Middle frontal gyrus (tissue), 1 donor: ENCODE results near the gene PTPN21.

Source experiments
- DNase-seq: peaks from one replicate; pipeline ENCODE4 v3.0.0-alpha.2; 2015; ENCODE audit warnings: low spot score; ENCODE audit errors: extremely low spot score

Gene PTPN21

GRCh38 chr14:88473791-88474190, 81.0 kb downstream of the PTPN21 start:
- no peak for DNase-seq

- DNase-seq, result peak; percentile 37
Measured at GRCh38 chr14:88470542-88471440, 84.0 kb downstream of the PTPN21 start.

GRCh38 chr14:88468406-88468805, 86.4 kb downstream of the PTPN21 start:
- DNase-seq, result no peak

- no peak for DNase-seq
Measured at GRCh38 chr14:88463318-88463717, 91.5 kb downstream of the PTPN21 start.

- DNase-seq, result no peak
Measured at GRCh38 chr14:88454886-88455285, 99.9 kb downstream of the PTPN21 start.

GRCh38 chr14:88452231-88452630, 102.6 kb downstream of the PTPN21 start:
- no peak for DNase-seq

- no peak for DNase-seq
Measured at GRCh38 chr14:88439088-88439487, 115.7 kb downstream of the PTPN21 start.

GRCh38 chr14:88437658-88438057, 117.1 kb downstream of the PTPN21 start:
- no peak for DNase-seq

- no peak for DNase-seq
Measured at GRCh38 chr14:88430976-88431375, 123.8 kb downstream of the PTPN21 start.

- no peak for DNase-seq
Measured at GRCh38 chr14:88426271-88426670, 128.5 kb downstream of the PTPN21 start.

GRCh38 chr14:88424573-88424972, 130.2 kb downstream of the PTPN21 start:
- no peak for DNase-seq

- no peak for DNase-seq
Measured at GRCh38 chr14:88422919-88423650, 131.7 kb downstream of the PTPN21 start.

GRCh38 chr14:88422047-88422446, 132.8 kb downstream of the PTPN21 start:
- DNase-seq, result no peak

- no peak for DNase-seq
Measured at GRCh38 chr14:88421286-88421685, 133.5 kb downstream of the PTPN21 start.

- DNase-seq, result no peak
Measured at GRCh38 chr14:88420187-88420586, 134.6 kb downstream of the PTPN21 start.

- no peak for DNase-seq
Measured at GRCh38 chr14:88417594-88417993, 137.2 kb downstream of the PTPN21 start.
